Neutrophil (primary cell): ENCODE results near the gene PHETA2.

Experiments used
- H3K27ac ChIP-seq: fragments of 200-600 bp; sonication (generic); 2 replicates; pipeline ENCODE4 v1.5.1; 2016; ENCODE audit warnings: mild to moderate bottlenecking, moderate library complexity
- H3K27me3 ChIP-seq: fragments of 200-600 bp; sonication (generic); 2 replicates; pipeline ENCODE4 v1.6.0; 2016; ENCODE audit warnings: mild to moderate bottlenecking
- H3K36me3 ChIP-seq: fragments of 200-600 bp; sonication (generic); 2 replicates; pipeline ENCODE4 v1.5.1; 2017
- H3K4me1 ChIP-seq, 2 experiments: fragments of 200-600 bp in 1 of 2; sonication (generic) in 1 of 2; 1 replicate in 1 of 2; 2 replicates in 1 of 2; pipeline versions ENCODE4 v1.5.1 to v1.6.1; 2013 to 2016; ENCODE audit warnings: low read depth in 1 of 2, low read length in 1 of 2, mild to moderate bottlenecking in 1 of 2, moderate library complexity in 1 of 2; ENCODE audit not compliant: control insufficient read depth in 1 of 2, insufficient read depth in 1 of 2
- H3K4me3 ChIP-seq, 2 experiments: fragments of 200-600 bp in 1 of 2; sonication (generic) in 1 of 2; 1 replicate in 1 of 2; 2 replicates in 1 of 2; pipeline ENCODE4 v1.5.1; 2013 to 2016; ENCODE audit warnings: low read depth in 1 of 2, low read length in 1 of 2, mild to moderate bottlenecking in 1 of 2, moderate library complexity in 1 of 2
- H3K9me3 ChIP-seq: fragments of 200-600 bp; sonication (generic); 2 replicates; pipeline ENCODE4 v1.5.1; 2016
- TF ChIP-seq, protein P1 (sequence below): fragments of 200-600 bp; sonication (generic); IDR thresholded peaks from 2 replicates; pipeline ENCODE4 v1.5.1; 2016; ENCODE audit warnings: antibody characterized with exemption

PHETA2 gene

GRCh38 chr22:42080287-42080686 is 6.2 kb downstream of the PHETA2 start:
- TF ChIP-seq, protein P1, sequence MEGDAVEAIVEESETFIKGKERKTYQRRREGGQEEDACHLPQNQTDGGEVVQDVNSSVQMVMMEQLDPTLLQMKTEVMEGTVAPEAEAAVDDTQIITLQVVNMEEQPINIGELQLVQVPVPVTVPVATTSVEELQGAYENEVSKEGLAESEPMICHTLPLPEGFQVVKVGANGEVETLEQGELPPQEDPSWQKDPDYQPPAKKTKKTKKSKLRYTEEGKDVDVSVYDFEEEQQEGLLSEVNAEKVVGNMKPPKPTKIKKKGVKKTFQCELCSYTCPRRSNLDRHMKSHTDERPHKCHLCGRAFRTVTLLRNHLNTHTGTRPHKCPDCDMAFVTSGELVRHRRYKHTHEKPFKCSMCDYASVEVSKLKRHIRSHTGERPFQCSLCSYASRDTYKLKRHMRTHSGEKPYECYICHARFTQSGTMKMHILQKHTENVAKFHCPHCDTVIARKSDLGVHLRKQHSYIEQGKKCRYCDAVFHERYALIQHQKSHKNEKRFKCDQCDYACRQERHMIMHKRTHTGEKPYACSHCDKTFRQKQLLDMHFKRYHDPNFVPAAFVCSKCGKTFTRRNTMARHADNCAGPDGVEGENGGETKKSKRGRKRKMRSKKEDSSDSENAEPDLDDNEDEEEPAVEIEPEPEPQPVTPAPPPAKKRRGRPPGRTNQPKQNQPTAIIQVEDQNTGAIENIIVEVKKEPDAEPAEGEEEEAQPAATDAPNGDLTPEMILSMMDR = no peak
- Histone ChIP-seq H3K9me3 (no peaks in the 10 kb centered on the region), H3K4me1 (peaks cover 21 to 24% of the 10 kb centered on the region in 2 experiments), H3K27me3 (no peaks in the 10 kb centered on the region), H3K36me3 (peaks cover 12% of the 10 kb centered on the region), H3K4me3 (peak overlapping the region; percentile 81 to 97), H3K27ac (peak overlapping the region; percentile 93)

- Histone ChIP-seq H3K27ac (no peak overlapping the region), H3K4me1 (peaks cover 24 to 26% of the 10 kb centered on the region in 2 experiments), H3K36me3 (peaks cover 31% of the 10 kb centered on the region)
Observed at GRCh38 chr22:42083119-42083518, 9.1 kb downstream of the PHETA2 start.

GRCh38 chr22:42084874-42085273 is 10.8 kb downstream of the PHETA2 start:
- Histone ChIP-seq H3K27ac (no peak overlapping the region), H3K36me3 (peaks cover 31% of the 10 kb centered on the region), H3K9me3 (no peaks in the 10 kb centered on the region), H3K4me1 (peaks cover 19 to 28% of the 10 kb centered on the region in 2 experiments), H3K4me3 (no peak overlapping the region), H3K27me3 (no peaks in the 10 kb centered on the region)
- TF ChIP-seq, protein P1 = no peak

More at GRCh38 chr22:42083119-42083518, 9.1 kb downstream of the PHETA2 start:
- H3K9me3 ChIP-seq = no peaks in the 10 kb centered on the region
- TF ChIP-seq, protein P1 = no peak
- H3K27me3 ChIP-seq = no peaks in the 10 kb centered on the region
- no peak overlapping the region for H3K4me3 ChIP-seq

GRCh38 chr22:42086051-42086450 is 12.0 kb downstream of the PHETA2 start:
- H3K9me3 ChIP-seq = no peaks in the 10 kb centered on the region
- no peak overlapping the region for H3K4me3 ChIP-seq
- TF ChIP-seq, protein P1 = no peak
- peaks cover 15 to 24% of the 10 kb centered on the region in 2 experiments for H3K4me1 ChIP-seq
- peaks cover 31% of the 10 kb centered on the region for H3K36me3 ChIP-seq
- H3K27me3 ChIP-seq = no peaks in the 10 kb centered on the region
- no peak overlapping the region for H3K27ac ChIP-seq

DNA sequence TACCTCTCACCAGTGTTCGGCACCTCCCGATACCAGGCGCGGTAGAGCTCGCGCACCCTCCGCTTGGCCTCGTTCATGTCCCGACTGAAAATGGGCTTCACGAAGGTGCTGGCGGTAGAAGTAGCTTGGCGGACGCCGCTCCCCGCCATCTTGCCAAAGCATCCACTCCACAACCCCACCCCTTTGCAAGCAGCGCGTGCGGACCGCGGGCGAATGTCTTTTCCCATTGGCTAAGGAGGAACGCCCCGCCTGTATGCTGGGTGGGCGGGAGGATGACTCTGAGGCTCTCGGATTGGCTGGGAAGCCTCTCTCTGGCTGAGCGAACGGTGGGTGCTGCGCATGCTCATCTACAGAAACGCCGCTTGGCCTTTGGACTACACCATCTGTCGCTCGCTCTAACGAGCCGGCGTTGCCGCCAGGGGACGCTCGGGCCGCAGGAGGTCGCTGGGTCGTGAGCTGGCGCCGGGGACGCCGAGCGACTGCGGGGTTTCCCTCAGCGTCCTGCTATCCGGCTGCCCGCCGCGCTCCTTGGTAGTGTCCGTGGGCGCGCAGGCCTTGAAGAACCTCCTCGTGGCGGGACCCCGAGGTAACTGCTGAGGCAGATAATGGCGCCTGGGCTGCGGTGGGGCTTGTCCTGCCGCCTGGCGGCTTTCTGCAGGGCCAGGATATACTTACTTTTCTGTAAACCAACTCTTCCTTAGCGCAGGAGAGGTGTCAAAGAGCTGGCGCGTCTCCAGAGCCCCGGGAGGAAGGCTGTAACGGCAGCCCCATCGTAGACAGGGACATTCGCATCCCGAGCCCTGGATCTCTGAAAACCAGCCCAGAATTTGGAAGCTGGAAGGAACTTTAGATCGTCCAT is 16.8 kb downstream of the PHETA2 start, which contains the start of gene NDUFA6:
Gene NDUFA6, minus strand, starts transcription at position 177 of the 859 bp plus-strand sequence. Its CDS starts 28 bp downstream, at position 149.
- peaks cover 23 to 27% of the 10 kb centered on the region in 2 experiments for H3K4me1 ChIP-seq
- no peaks in the 10 kb centered on the region for H3K9me3 ChIP-seq
- H3K4me3 ChIP-seq = peak within 1 kb of the TSS; percentile 77 to 89
- TF ChIP-seq, protein P1 = peak; percentile 98
- H3K36me3 ChIP-seq = peaks cover 14% of the 10 kb centered on the region
- H3K27me3 ChIP-seq = no peaks in the 10 kb centered on the region
- H3K27ac ChIP-seq = peak within 1 kb of the TSS; percentile 96
